ENCODE measurements around the gene TCF7L2.

DNA sequence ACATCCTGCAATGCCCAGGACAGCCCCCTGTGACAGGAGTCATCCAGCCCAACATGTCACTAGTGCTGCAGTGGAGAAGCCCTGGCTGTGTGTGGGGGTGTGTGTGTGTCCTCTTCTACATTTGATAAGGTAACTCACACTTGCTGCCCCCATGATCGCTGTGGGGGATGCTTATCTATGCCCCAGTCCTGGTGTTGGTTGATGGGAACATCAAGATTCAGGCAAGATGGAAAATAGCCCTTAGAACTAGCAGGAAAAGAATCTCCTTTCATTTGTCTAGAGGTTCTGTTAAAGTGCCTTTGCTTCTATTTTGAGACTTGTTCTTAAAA, 52.4 kb downstream of the TCF7L2 start:
- TF ChIP-seq POLR2A (IDR thresholded peaks at IDR 0.05) (no peak), POLR2AphosphoS5 (IDR thresholded peaks at IDR 0.05) (no peak)
- TF ChIP-seq, protein P1, sequence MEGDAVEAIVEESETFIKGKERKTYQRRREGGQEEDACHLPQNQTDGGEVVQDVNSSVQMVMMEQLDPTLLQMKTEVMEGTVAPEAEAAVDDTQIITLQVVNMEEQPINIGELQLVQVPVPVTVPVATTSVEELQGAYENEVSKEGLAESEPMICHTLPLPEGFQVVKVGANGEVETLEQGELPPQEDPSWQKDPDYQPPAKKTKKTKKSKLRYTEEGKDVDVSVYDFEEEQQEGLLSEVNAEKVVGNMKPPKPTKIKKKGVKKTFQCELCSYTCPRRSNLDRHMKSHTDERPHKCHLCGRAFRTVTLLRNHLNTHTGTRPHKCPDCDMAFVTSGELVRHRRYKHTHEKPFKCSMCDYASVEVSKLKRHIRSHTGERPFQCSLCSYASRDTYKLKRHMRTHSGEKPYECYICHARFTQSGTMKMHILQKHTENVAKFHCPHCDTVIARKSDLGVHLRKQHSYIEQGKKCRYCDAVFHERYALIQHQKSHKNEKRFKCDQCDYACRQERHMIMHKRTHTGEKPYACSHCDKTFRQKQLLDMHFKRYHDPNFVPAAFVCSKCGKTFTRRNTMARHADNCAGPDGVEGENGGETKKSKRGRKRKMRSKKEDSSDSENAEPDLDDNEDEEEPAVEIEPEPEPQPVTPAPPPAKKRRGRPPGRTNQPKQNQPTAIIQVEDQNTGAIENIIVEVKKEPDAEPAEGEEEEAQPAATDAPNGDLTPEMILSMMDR (IDR thresholded peaks at IDR 0.05) = no peak

Measured in stomach (tissue), 4 donors.